Stimulated activated CD4-positive, alpha-beta T cell treated with anti-CD3 and anti-CD28 coated beads, TNF-alpha, amount 100 ng/mL, for 1 hour (primary cell): ENCODE measurements around the gene FAT2.

Experiments
- DNase-seq, 3 donors: peaks; one replicate each; pipeline ENCODE4 v3.0.0-alpha.2; 2020; ENCODE audit warnings: low read depth in 3 of 3, low spot score in 1 of 3

FAT2 gene

DNA sequence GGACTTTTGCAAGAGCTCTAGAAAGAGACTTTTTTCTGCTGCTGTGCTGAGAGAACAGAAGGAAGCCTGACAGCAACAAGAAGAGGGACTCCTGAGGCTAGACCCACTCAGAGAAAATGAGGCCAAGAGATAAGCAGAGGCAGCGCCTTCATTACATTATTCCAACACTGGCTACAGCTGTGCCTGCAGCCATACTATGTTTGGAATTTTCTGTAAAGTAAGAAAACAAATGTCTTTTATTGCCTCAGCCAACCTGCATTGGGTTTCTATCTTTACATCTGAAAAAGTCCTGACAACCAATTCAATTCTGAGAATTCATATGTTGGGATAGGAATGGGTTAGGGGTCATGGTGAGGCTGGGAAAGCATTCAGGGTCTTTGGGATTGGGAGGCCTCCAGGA lies 33.7 kb downstream of the FAT2 start:
- no peak for DNase-seq

DNA sequence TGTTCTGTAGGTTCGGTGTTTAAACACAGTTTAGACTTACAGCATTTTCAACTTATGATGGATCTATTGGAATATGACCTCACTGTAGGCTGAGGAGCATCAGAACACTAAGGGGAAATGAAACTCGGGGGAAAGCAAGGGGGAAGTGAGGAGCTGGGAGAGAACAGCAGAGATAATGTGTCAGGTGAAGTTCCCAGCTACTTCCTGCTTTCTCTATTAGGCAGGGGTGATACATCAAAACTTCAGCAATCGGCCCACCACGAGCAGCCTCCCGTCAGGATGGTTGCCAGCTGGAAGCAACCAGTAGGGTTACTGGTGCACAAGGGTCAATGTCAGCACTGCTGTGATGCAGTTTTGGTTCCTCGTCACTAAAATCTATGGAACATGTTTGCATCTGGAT lies 34.3 kb downstream of the FAT2 start:
- no peak for DNase-seq

DNA sequence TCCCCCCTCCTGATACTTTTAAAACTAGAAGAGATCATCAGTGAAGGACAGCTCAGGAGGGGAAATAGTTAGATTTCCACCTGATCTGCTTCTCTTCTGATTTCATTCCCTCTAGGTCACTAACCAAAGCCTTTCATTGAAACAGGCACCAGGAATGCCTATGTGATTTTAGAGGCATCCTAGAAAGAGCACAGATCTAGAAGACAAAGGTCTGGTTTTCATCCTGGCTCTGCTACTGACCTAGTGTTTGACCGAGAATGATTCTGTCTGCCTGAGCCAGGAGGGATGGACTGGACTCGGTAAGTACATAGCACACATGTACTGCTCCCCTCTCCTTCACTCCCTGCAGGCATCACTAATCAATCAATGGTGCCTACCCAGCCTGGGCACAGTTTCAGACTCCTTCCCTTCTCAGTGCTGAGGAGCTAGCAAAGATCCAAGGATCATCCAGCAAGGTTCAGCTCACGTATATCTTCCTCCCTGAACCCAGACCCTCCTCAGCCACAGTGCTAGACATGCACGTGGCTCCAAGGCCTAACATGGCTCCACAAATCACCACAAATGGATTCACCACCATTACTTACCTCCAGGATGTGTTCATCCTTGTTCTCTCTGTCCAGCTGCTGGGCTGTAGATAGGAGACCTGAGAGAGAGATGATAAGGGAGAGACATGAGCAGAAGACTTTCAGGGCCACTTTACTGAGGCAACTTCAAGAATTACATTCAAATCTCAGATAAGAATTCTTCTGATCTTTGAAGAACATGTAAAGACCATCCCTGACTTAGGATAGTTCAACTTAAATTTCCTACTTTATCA lies 35.2 kb downstream of the FAT2 start:
- DNase-seq = no peak

DNA sequence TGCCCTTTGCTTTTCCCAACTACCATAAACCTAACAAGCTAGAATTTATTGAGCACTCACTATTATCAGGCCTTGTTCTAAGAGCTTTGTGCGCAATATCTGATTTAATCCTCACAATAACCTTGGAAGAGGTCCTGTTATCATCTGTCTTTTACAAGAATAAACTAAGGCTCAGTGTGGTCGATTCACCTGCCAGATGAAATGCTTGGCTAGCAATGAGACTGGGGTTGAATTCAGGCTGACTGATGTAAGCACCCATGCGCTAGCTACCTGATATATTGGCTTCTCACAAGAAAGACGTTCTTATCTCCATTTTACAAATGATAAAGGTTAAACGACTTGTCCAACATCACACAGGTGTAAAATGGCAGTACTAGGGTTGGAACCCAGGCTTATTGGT lies 37.4 kb downstream of the FAT2 start:
- DNase-seq = no peak

DNA sequence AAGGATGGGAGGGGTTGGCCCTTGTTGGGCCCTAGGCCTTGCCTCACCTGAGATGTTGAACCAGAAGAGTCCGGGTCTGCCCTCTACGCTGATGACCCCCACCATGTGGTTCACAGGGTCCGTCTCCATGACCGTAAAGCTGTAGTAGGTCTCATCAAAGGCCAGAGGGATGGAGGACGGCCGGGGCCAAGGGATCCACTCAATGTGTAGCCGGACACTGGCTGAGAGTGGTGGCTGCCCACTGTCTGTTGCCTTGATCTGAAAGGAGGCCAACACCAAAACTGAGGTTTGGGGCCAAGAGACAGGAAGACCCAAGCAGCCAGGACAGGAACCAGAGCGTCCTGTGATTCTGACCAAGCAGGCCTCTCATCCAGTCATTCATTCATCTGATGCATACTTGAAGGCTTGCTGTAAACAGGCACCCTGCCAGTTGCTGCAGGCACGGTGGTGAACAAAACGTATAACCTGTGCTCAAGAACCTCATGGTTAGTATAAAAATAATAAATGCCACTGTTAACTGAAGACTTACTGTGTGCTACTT lies 37.9 kb downstream of the FAT2 start:
- DNase-seq = no peak

DNA sequence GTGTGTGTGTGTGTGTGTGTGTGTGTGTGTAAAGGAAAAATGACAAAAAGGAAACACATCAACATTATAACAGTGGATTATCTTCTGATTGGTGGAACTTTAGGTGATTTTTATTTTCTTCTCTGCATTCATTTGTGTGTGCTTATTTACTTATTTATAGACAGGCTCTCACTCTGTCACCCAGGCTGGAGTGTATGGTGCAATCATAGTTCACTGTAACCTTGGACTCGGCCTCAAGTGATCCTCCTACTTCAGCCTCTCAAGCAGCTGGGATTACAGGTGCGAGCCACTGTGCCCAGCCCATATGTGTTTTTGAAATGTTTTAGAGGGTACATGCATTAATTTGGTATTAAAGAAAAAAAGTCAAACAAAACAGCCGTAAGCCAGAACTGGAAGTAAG lies 39.1 kb downstream of the FAT2 start:
- DNase-seq = no peak

DNA sequence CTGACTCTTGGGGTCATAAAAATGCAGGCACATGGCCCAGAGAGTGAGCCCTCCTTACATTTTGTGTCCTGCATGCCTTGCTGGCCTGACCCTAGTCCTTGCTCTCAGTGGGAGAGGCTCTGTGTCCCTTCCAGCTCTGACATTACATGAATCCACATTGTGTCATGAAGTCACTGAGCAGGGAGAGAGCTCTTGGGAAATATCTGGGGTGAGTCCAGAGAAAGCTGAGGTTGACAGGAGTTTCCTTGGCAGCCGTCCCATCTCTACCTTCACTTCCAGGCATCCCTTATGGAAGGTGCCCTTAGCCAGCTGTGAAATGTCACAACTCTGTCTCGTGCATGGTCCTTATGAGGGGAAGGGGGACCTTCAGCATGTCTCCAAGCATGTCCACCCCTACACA lies 41.0 kb downstream of the FAT2 start:
- DNase-seq = no peak

DNA sequence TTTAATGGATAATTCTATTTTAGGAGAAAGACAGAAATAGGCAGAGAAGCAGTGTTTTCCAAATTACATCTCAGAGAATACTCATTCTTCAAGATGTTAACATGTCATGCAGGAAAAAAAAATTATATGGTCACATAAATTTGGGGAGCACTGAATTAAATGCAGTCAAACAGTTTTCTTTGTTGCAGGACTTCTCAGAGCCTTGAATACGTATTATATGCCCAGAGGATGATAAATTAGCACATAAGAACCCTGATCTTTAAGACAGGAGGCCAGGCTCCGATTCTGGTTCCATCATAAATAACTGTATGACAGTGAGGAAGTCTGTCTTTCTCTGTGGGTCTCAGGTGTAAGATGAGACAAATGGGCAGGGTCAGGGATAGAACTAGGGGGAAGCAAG lies 41.4 kb downstream of the FAT2 start:
- no peak for DNase-seq

DNA sequence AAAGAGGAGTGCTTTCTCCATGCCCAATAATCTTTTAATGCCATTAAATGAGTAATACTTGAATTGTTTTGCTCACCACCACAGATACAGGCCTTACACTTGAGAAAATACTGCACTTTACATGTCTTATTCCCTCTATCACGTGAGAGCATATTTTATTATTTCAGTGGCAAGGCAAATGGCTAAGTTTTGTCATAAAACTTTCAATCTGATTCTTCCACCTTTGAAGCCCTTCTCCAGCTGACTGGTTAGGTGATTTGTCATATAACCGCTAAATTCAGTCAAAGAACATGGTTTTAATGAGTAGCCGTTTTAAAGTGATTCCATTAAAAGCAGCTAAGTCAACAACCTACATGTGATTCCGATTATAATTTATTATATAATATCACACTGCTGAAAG lies 43.8 kb downstream of the FAT2 start:
- no peak for DNase-seq

DNA sequence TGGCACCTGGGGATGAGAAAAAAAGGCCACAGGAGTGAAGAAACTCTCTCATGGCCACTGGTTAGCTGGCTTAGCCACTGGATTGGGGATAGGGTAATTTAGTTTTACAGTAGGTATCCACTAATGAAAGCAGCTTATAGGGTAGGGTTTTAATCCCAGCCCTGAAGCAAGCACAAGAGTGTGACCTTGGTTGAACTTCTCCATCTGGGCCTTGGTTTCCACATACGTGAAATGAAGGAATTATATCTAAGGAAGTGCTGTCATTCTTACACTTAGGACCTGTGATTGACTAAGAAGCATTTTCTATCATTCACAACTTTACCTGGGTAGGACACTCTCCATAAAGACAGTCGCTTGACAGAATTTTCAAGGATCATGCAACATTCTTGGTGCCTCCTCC lies 49.6 kb downstream of the FAT2 start:
- DNase-seq = no peak
